ENCODE results near the gene NEBL.

NEBL gene

GRCh38 chr10:20856484-20856883 lies 40.6 kb downstream of the NEBL start:
- H3K4me1 ChIP-seq (ENCODE audit: insufficient read depth, insufficient read length): no peaks in the 10 kb centered on the region
- H3K9me3 ChIP-seq (ENCODE audit: insufficient read depth, low read length): no peaks in the 10 kb centered on the region
- no peaks in the 10 kb centered on the region for H3K27me3 ChIP-seq (ENCODE audit: insufficient read depth, insufficient read length)
- no peak overlapping the region for H3K4me3 ChIP-seq (ENCODE audit: insufficient read length, low read depth)
- H3K9ac ChIP-seq (ENCODE audit: insufficient read length, low read depth): no peak overlapping the region
- TF ChIP-seq SUZ12 (IDR thresholded peaks at IDR 0.05; ENCODE audit: extremely low read depth, insufficient read depth, insufficient read length) (no peak), ZNF274 (IDR thresholded peaks at IDR 0.05; ENCODE audit: low read depth, low read length) (no peak), YY1 (IDR thresholded peaks at IDR 0.05; ENCODE audit: insufficient read depth, insufficient read length) (no peak)
- H3K36me3 ChIP-seq (ENCODE audit: insufficient read depth, insufficient read length, low read length): no peaks in the 10 kb centered on the region
- no peak for DNase-seq (ENCODE audit: low read depth, low spot score)

DNA sequence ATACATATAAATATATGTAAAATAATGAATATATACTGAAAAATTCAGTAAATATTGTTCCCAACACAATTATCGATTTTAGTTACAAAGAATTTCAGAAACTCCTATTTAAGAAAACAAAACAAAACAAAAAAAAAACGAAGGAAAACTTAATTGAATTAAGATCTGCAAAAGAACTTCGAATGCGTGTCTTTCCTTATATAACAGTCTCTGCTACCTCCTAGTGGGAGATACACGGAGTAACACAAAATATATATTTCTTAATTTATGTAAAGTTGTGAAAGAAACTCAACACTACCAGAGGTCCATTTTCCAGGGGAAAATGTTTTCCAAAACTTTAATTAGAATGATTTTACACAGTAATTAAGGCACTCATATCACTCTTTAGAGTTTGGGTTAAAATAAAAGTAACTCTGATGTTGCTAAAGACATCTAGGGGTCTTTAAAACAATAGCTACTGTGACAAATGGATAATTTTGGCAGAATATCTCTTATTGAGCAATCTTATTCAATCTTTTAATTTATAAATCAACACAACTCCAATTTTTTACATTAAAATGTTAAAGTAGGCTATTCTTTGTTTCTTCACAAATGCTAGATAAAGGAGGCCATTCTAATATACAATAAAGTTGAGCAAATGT lies 41.6 kb downstream of the NEBL start:
- Histone ChIP-seq H3K27me3 (ENCODE audit: insufficient read depth, insufficient read length) (no peaks in the 10 kb centered on the region), H3K9ac (ENCODE audit: insufficient read length, low read depth) (no peak overlapping the region), H3K4me1 (ENCODE audit: insufficient read depth, insufficient read length) (no peaks in the 10 kb centered on the region), H3K9me3 (ENCODE audit: insufficient read depth, low read length) (no peaks in the 10 kb centered on the region), H3K4me3 (ENCODE audit: insufficient read length, low read depth) (no peak overlapping the region), H3K36me3 (ENCODE audit: insufficient read depth, insufficient read length, low read length) (no peaks in the 10 kb centered on the region)
- DNase-seq (ENCODE audit: low read depth, low spot score): no peak
- TF ChIP-seq YY1 (IDR thresholded peaks at IDR 0.05; ENCODE audit: insufficient read depth, insufficient read length) (no peak), SUZ12 (IDR thresholded peaks at IDR 0.05; ENCODE audit: extremely low read depth, insufficient read depth, insufficient read length) (no peak), ZNF274 (IDR thresholded peaks at IDR 0.05; ENCODE audit: low read depth, low read length) (no peak)

GRCh38 chr10:20853276-20853675 lies 43.8 kb downstream of the NEBL start:
- DNase-seq (ENCODE audit: low read depth, low spot score): no peak
- Histone ChIP-seq H3K4me3 (ENCODE audit: insufficient read length, low read depth) (no peak overlapping the region), H3K4me1 (ENCODE audit: insufficient read depth, insufficient read length) (no peaks in the 10 kb centered on the region), H3K9me3 (ENCODE audit: insufficient read depth, low read length) (no peaks in the 10 kb centered on the region; the same call in 1 of the 2 replicates), H3K27me3 (ENCODE audit: insufficient read depth, insufficient read length) (no peaks in the 10 kb centered on the region), H3K36me3 (ENCODE audit: insufficient read depth, insufficient read length, low read length) (peaks cover 3% of the 10 kb centered on the region), H3K9ac (ENCODE audit: insufficient read length, low read depth) (no peak overlapping the region)
- TF ChIP-seq SUZ12 (IDR thresholded peaks at IDR 0.05; ENCODE audit: extremely low read depth, insufficient read depth, insufficient read length) (no peak), ZNF274 (IDR thresholded peaks at IDR 0.05; ENCODE audit: low read depth, low read length) (no peak), YY1 (IDR thresholded peaks at IDR 0.05; ENCODE audit: insufficient read depth, insufficient read length) (no peak)

- no peak overlapping the region for H3K9ac ChIP-seq (ENCODE audit: insufficient read length, low read depth)
- TF ChIP-seq ZNF274 (IDR thresholded peaks at IDR 0.05; ENCODE audit: low read depth, low read length) (no peak), YY1 (IDR thresholded peaks at IDR 0.05; ENCODE audit: insufficient read depth, insufficient read length) (no peak), SUZ12 (IDR thresholded peaks at IDR 0.05; ENCODE audit: extremely low read depth, insufficient read depth, insufficient read length) (no peak)
- no peak overlapping the region for H3K4me3 ChIP-seq (ENCODE audit: insufficient read length, low read depth)
Measured at GRCh38 chr10:20852303-20852702, 44.8 kb downstream of the NEBL start.

GRCh38 chr10:20847512-20847911 lies 49.6 kb downstream of the NEBL start:
- no peaks in the 10 kb centered on the region for H3K27me3 ChIP-seq (ENCODE audit: insufficient read depth, insufficient read length)
- H3K9me3 ChIP-seq (ENCODE audit: insufficient read depth, low read length): no peaks in the 10 kb centered on the region; the same call in 1 of the 2 replicates
- no peak for TF ChIP-seq ZNF274 (IDR thresholded peaks at IDR 0.05; ENCODE audit: low read depth, low read length)
- no peak for TF ChIP-seq YY1 (IDR thresholded peaks at IDR 0.05; ENCODE audit: insufficient read depth, insufficient read length)
- TF ChIP-seq SUZ12 (IDR thresholded peaks at IDR 0.05; ENCODE audit: extremely low read depth, insufficient read depth, insufficient read length): no peak
- H3K4me3 ChIP-seq (ENCODE audit: insufficient read length, low read depth): no peak overlapping the region
- DNase-seq (ENCODE audit: low read depth, low spot score): no peak
- peaks cover 3% of the 10 kb centered on the region for H3K36me3 ChIP-seq (ENCODE audit: insufficient read depth, insufficient read length, low read length)
- H3K9ac ChIP-seq (ENCODE audit: insufficient read length, low read depth): no peak overlapping the region
- no peaks in the 10 kb centered on the region for H3K4me1 ChIP-seq (ENCODE audit: insufficient read depth, insufficient read length)

More at GRCh38 chr10:20852303-20852702, 44.8 kb downstream of the NEBL start:
- no peaks in the 10 kb centered on the region for H3K27me3 ChIP-seq (ENCODE audit: insufficient read depth, insufficient read length)
- H3K4me1 ChIP-seq (ENCODE audit: insufficient read depth, insufficient read length): no peaks in the 10 kb centered on the region
- H3K9me3 ChIP-seq (ENCODE audit: insufficient read depth, low read length): no peaks in the 10 kb centered on the region; the same call in 1 of the 2 replicates
- H3K36me3 ChIP-seq (ENCODE audit: insufficient read depth, insufficient read length, low read length): peaks cover 3% of the 10 kb centered on the region
- no peak for DNase-seq (ENCODE audit: low read depth, low spot score)

DNA sequence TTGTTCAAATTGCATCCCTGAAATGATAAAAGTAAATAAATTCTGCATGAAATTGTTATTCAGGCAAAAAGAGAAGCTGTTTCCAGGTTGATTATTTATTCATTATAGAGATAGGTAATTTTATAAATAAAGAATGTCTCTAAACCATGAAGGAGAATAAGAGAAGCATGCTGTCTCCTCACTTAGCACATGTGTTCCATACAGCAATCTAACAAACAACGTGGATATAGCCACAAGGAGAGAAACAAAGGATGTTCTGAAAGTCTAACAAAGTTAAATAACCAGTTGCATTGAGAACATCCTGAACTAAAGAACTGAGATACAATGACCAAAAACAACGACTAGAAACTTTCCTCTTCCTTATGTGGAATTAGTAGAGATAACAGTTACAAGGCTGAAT lies 50.8 kb downstream of the NEBL start:
- peaks cover 3% of the 10 kb centered on the region for H3K36me3 ChIP-seq (ENCODE audit: insufficient read depth, insufficient read length, low read length)
- no peaks in the 10 kb centered on the region for H3K4me1 ChIP-seq (ENCODE audit: insufficient read depth, insufficient read length)
- no peak overlapping the region for H3K4me3 ChIP-seq (ENCODE audit: insufficient read length, low read depth)
- TF ChIP-seq SUZ12 (IDR thresholded peaks at IDR 0.05; ENCODE audit: extremely low read depth, insufficient read depth, insufficient read length) (no peak), YY1 (IDR thresholded peaks at IDR 0.05; ENCODE audit: insufficient read depth, insufficient read length) (no peak), ZNF274 (IDR thresholded peaks at IDR 0.05; ENCODE audit: low read depth, low read length) (no peak)
- H3K9ac ChIP-seq (ENCODE audit: insufficient read length, low read depth): no peak overlapping the region
- DNase-seq (ENCODE audit: low read depth, low spot score): no peak
- no peaks in the 10 kb centered on the region; the same call in 1 of the 2 replicates for H3K9me3 ChIP-seq (ENCODE audit: insufficient read depth, low read length)
- no peaks in the 10 kb centered on the region for H3K27me3 ChIP-seq (ENCODE audit: insufficient read depth, insufficient read length)

- Histone ChIP-seq H3K4me1 (ENCODE audit: insufficient read depth, insufficient read length) (no peaks in the 10 kb centered on the region), H3K27me3 (ENCODE audit: insufficient read depth, insufficient read length) (no peaks in the 10 kb centered on the region), H3K4me3 (ENCODE audit: insufficient read length, low read depth) (no peak overlapping the region), H3K36me3 (ENCODE audit: insufficient read depth, insufficient read length, low read length) (no peaks in the 10 kb centered on the region), H3K9me3 (ENCODE audit: insufficient read depth, low read length) (no peaks in the 10 kb centered on the region), H3K9ac (ENCODE audit: insufficient read length, low read depth) (no peak overlapping the region)
- no peak for TF ChIP-seq SUZ12 (IDR thresholded peaks at IDR 0.05; ENCODE audit: extremely low read depth, insufficient read depth, insufficient read length)
- TF ChIP-seq YY1 (IDR thresholded peaks at IDR 0.05; ENCODE audit: insufficient read depth, insufficient read length): no peak
- no peak for TF ChIP-seq ZNF274 (IDR thresholded peaks at IDR 0.05; ENCODE audit: low read depth, low read length)
- DNase-seq (ENCODE audit: low read depth, low spot score): no peak
Measured at GRCh38 chr10:20841419-20841818, 55.7 kb downstream of the NEBL start.

Data from NT2/D1 (cell line).